Body of pancreas (tissue), 4 donors: ENCODE results near the gene KIRREL2.

Experiments
- POLR2A ChIP-seq, 3 donors: fragments of 450-650 bp; IDR thresholded peaks; one replicate each; pipeline ENCODE4 v1.6.1; 2016; ENCODE audit warnings: antibody characterized with exemption in 3 of 3, mild to moderate bottlenecking in 2 of 3
- TF ChIP-seq, protein P1 (sequence below), 7 experiments: fragments of 450-650 bp in 4 of 7; fragments of 200-600 bp in 3 of 7; sonication (generic) in 3 of 7; IDR thresholded peaks; one replicate each; pipeline ENCODE4 v1.5.1; 2016 to 2019; ENCODE audit warnings: antibody characterized with exemption in 7 of 7

DNA sequence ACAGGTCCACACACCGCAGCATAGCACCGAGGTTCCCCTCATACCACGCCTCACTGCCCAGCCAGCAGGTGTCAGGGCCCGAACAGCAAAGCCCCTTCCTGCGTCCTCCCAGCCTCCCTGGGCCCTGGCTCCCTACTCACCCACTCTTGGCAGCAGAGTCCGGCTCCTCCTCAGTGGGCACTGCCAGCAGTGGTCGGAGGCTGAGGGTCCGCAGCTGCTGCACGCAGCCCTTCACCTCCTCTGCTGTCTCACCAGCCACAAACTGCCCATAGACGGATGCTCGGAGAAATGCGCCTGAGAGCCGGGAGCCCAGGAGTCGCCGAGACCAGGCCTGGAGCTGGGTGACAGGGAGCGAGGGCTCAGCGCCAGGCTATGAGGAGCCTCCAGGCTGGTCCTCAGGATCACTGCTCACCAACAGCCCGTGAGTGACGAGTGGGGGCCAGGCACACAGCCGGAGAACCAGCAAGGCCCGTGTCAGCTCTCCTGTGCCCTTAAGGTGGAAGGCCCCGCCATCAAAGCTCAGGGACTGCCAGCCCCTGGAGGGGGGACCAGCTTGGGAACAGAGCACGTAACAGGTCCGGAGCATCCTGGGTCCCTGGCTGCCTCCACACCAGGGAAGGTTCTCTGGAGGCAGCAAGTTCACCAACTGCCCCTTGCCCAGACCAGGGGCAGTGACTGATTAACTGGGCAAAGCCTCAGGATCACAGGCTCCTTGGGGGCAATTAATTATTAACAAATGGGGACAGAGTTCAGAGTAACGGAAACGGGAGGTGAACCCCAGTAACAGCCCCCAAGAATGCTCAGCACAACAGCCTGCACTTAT, 44.3 kb upstream of the KIRREL2 start, which contains the start of gene PRODH2:
- no peak for TF ChIP-seq POLR2A (IDR thresholded peaks at IDR 0.05)
- TF ChIP-seq, protein P1, sequence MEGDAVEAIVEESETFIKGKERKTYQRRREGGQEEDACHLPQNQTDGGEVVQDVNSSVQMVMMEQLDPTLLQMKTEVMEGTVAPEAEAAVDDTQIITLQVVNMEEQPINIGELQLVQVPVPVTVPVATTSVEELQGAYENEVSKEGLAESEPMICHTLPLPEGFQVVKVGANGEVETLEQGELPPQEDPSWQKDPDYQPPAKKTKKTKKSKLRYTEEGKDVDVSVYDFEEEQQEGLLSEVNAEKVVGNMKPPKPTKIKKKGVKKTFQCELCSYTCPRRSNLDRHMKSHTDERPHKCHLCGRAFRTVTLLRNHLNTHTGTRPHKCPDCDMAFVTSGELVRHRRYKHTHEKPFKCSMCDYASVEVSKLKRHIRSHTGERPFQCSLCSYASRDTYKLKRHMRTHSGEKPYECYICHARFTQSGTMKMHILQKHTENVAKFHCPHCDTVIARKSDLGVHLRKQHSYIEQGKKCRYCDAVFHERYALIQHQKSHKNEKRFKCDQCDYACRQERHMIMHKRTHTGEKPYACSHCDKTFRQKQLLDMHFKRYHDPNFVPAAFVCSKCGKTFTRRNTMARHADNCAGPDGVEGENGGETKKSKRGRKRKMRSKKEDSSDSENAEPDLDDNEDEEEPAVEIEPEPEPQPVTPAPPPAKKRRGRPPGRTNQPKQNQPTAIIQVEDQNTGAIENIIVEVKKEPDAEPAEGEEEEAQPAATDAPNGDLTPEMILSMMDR (IDR thresholded peaks at IDR 0.05): no peak
